PC-9 (cell line): ENCODE data around the gene MAP2K1. TPM values are rescaled to one million over a fixed set of nuclear protein-coding genes. Genes with fewer than 3 reads are reported as not detected.

Source experiments
- BruUV-seq: library from RNA; stranded (reverse); fragments of 400-500 nt; replicated peaks from 2 replicates; lab custom pipeline; 2021; lab: Mats Ljungman, UMichigan
- CTCF ChIA-PET: fragments of 300-600 bp; sonication (Branson Sonifier 250); formaldehyde crosslinking; loops from one replicate; lab custom pipeline; 2022; ENCODE audit warnings: antibody characterized with exemption; lab: Charles Lee
- POLR2A ChIA-PET: fragments of 300-600 bp; sonication (Branson Sonifier 250); formaldehyde crosslinking; loops from one replicate; lab custom pipeline; 2022; ENCODE audit warnings: antibody characterized with exemption; ENCODE audit not compliant: unreplicated experiment; lab: Charles Lee
- DNase-seq, 2 experiments: peaks; one replicate each; pipeline versions ENCODE4 v3.0.0 to v3.0.0-alpha.2; 2015 to 2022; ENCODE audit warnings: mixed read lengths in 1 of 2
- H2AFZ ChIP-seq: fragments of 200-600 bp; sonication (generic); 2 replicates; pipeline ENCODE4 v1.8.1; 2017; ENCODE audit warnings: antibody characterized with exemption
- H3F3A ChIP-seq: fragments of 200-600 bp; sonication (generic); 2 replicates; pipeline ENCODE4 v1.8.1; 2017; ENCODE audit warnings: antibody characterized with exemption, mild to moderate bottlenecking, low read depth; ENCODE audit not compliant: insufficient read depth
- H3K27ac ChIP-seq: fragments of 200-600 bp; sonication (generic); 2 replicates; pipeline ENCODE4 v1.6.1; 2016; ENCODE audit warnings: mixed run types
- H3K27me3 ChIP-seq: fragments of 200-600 bp; sonication (generic); 2 replicates; pipeline ENCODE4 v1.6.1; 2016; ENCODE audit warnings: low read depth, mixed run types; ENCODE audit not compliant: insufficient read depth
- H3K36me3 ChIP-seq: fragments of 200-600 bp; sonication (generic); 2 replicates; pipeline ENCODE4 v1.6.1; 2016; ENCODE audit warnings: low read depth, mixed run types
- H3K4me1 ChIP-seq: fragments of 200-600 bp; sonication (generic); replicated peaks from 2 replicates; pipeline ENCODE4 v1.6.1; 2016; ENCODE audit warnings: mixed run types; ENCODE audit not compliant: insufficient read depth
- H3K4me2 ChIP-seq: fragments of 200-600 bp; sonication (generic); 2 replicates; pipeline ENCODE4 v1.6.1; 2017; ENCODE audit warnings: mixed run types
- H3K4me3 ChIP-seq: fragments of 200-600 bp; sonication (generic); 2 replicates; pipeline ENCODE4 v1.6.1; 2016; ENCODE audit warnings: mixed run types
- H3K79me2 ChIP-seq: fragments of 200-600 bp; sonication (generic); 2 replicates; pipeline ENCODE4 v1.6.1; 2017; ENCODE audit warnings: low read depth, mixed run types
- H3K9me2 ChIP-seq: fragments of 200-600 bp; sonication (generic); 2 replicates; pipeline ENCODE4 v1.8.1; 2017; ENCODE audit warnings: mild to moderate bottlenecking; ENCODE audit not compliant: insufficient read depth
- H3K9me3 ChIP-seq: fragments of 200-600 bp; sonication (generic); 2 replicates; pipeline ENCODE4 v1.8.1; 2016; ENCODE audit warnings: low read depth; ENCODE audit not compliant: insufficient read depth
- H4K20me1 ChIP-seq: fragments of 200-600 bp; sonication (generic); 2 replicates; pipeline ENCODE4 v1.8.1; 2017; ENCODE audit not compliant: insufficient read depth
- EZH2 ChIP-seq: fragments of 200-600 bp; sonication (generic); IDR thresholded peaks from 2 replicates; pipeline ENCODE4 v1.8.0; 2017; ENCODE audit warnings: antibody characterized with exemption, low read depth
- intact Hi-C: fragments of 100-400 bp; cut with micrococcal nuclease; formaldehyde crosslinking; loops from one replicate; pipeline ENCODE4 v1.10.0; 2022; ENCODE audit not compliant: unreplicated experiment
- total RNA-seq: library from RNA; stranded (reverse); gene quantifications from 2 replicates; pipeline ENCODE4 v1.2.3, GENCODE V29; 2021
- TF ChIP-seq, protein P1 (sequence below): fragments of 200-600 bp; sonication (generic); conservative IDR thresholded peaks from 2 replicates; pipeline ENCODE4 v1.6.1; 2017; ENCODE audit warnings: mixed run types, antibody characterized with exemption, mild to moderate bottlenecking, moderate library complexity

MAP2K1 gene
- total RNA-seq, 1 experiment from 2014 or later: 78.6 TPM

GRCh38 chr15:66433726-66434125, 47.0 kb downstream of the MAP2K1 start:
- intact Hi-C loops: no loop called here
- CTCF ChIA-PET: no interaction called here
- Histone ChIP-seq H3K9me2 (no peaks in the 10 kb centered on the region), H3K4me1 (no peaks in the 10 kb centered on the region), H3F3A (no peaks in the 10 kb centered on the region), H2AFZ (no peak overlapping the region), H3K79me2 (0 out of 2 replicates have a peak, but pooled peaks cover 10% of the 10 kb centered on the region), H3K36me3 (no peaks in the 10 kb centered on the region), H3K4me3 (no peak overlapping the region), H3K27me3 (no peaks in the 10 kb centered on the region), H3K9me3 (no peaks in the 10 kb centered on the region), H4K20me1 (no peaks in the 10 kb centered on the region), H3K27ac (no peak overlapping the region), H3K4me2 (no peak overlapping the region)
- POLR2A ChIA-PET: interaction anchor here (0.7 kb wide), 1 partner anchor 23 kb away, joined by 3 read pairs; no protein-coding TSS in a partner anchor
- no peak for DNase-seq
- no peak for TF ChIP-seq EZH2
- TF ChIP-seq, protein P1, sequence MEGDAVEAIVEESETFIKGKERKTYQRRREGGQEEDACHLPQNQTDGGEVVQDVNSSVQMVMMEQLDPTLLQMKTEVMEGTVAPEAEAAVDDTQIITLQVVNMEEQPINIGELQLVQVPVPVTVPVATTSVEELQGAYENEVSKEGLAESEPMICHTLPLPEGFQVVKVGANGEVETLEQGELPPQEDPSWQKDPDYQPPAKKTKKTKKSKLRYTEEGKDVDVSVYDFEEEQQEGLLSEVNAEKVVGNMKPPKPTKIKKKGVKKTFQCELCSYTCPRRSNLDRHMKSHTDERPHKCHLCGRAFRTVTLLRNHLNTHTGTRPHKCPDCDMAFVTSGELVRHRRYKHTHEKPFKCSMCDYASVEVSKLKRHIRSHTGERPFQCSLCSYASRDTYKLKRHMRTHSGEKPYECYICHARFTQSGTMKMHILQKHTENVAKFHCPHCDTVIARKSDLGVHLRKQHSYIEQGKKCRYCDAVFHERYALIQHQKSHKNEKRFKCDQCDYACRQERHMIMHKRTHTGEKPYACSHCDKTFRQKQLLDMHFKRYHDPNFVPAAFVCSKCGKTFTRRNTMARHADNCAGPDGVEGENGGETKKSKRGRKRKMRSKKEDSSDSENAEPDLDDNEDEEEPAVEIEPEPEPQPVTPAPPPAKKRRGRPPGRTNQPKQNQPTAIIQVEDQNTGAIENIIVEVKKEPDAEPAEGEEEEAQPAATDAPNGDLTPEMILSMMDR: no peak
- BruUV-seq: no TSS peak

DNA sequence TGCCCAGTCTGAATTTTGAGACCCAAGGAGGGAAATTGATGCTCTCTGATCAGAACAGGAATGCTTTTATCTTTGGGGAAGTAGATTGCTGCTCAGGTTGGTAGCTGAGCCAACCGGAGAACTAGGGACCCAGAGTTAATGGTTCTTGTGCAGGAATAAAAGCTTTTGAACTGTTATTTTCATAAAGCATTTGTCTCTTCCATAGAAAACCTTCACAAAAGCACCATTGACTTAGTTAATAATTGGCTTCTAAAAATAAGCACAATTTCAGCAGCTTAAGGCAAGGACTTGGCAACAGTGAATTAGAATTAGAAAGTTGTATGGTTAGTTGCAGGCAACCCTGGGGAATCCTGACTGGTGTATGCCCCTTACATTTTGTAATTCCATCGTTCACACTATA, 53.8 kb downstream of the MAP2K1 start:
- Histone ChIP-seq H3F3A (no peaks in the 10 kb centered on the region), H3K79me2 (no peaks in the 10 kb centered on the region), H3K27ac (no peak overlapping the region), H3K4me2 (no peak overlapping the region), H2AFZ (no peak overlapping the region), H4K20me1 (no peaks in the 10 kb centered on the region), H3K4me1 (no peaks in the 10 kb centered on the region), H3K9me2 (no peaks in the 10 kb centered on the region), H3K27me3 (no peaks in the 10 kb centered on the region), H3K9me3 (no peaks in the 10 kb centered on the region), H3K36me3 (0 out of 2 replicates have a peak, but pooled peaks cover 7% of the 10 kb centered on the region), H3K4me3 (no peak overlapping the region)
- ChIA-PET CTCF (no interaction called here), POLR2A (interaction anchor here (0.7 kb wide), 1 partner anchor 91 kb away, joined by 15 read pairs; no protein-coding TSS in a partner anchor)
- no TSS peak for BruUV-seq
- intact Hi-C loops: no loop called here
- TF ChIP-seq EZH2: no peak
- TF ChIP-seq, protein P1: no peak
- no peak for DNase-seq

- TF ChIP-seq, protein P1: no peak
- no peak for TF ChIP-seq EZH2
- DNase-seq: no peak
- peaks cover 19% of the 10 kb centered on the region for H3F3A ChIP-seq
- H3K4me1 ChIP-seq: peaks cover 34% of the 10 kb centered on the region
- POLR2A ChIA-PET: no interaction called here
- no peaks in the 10 kb centered on the region for H4K20me1 ChIP-seq
- H3K9me3 ChIP-seq: no peaks in the 10 kb centered on the region
- CTCF ChIA-PET: interaction anchor here (0.7 kb wide), 1 partner anchor 279 kb away, joined by 3 read pairs; no protein-coding TSS in a partner anchor
- H3K27me3 ChIP-seq: no peaks in the 10 kb centered on the region
- H2AFZ ChIP-seq: no peak overlapping the region
- no peaks in the 10 kb centered on the region for H3K9me2 ChIP-seq
- H3K27ac ChIP-seq: no peak overlapping the region
- no peak overlapping the region for H3K4me3 ChIP-seq
- 0 out of 2 replicates have a peak, but pooled peaks cover 3% of the 10 kb centered on the region for H3K36me3 ChIP-seq
- H3K79me2 ChIP-seq: peaks cover 3% of the 10 kb centered on the region; the same call in 1 of the 2 replicates
- intact Hi-C loops: no loop called here
- BruUV-seq: no TSS peak
- no peak overlapping the region for H3K4me2 ChIP-seq
These were observed 65.7 kb downstream of the MAP2K1 start for GRCh38 chr15:66452420-66452819.
